Measurements from ENCODE around the gene STT3B.

The STT3B gene

DNA sequence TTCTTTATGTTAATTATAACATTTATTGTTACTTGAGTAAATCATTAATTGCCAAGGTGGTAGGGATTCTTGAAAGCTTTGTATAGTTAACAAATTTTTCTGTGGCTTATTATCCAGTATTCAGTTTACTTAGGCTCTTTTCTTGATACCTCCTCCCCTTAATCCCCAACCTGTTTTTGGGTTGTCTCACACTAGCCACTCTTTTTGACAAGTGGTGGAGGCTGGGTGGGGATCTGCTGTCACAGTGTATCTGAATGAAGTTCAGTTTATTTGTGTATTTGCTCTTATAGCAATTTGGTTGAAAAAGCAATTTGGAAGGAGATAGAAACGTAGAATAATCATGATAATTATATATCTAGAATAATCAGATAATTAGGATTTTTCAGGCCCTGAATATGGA is 43.8 kb downstream of the STT3B start:
- DNase-seq (ENCODE audit: low read depth): no peak
- TF ChIP-seq, protein P1, sequence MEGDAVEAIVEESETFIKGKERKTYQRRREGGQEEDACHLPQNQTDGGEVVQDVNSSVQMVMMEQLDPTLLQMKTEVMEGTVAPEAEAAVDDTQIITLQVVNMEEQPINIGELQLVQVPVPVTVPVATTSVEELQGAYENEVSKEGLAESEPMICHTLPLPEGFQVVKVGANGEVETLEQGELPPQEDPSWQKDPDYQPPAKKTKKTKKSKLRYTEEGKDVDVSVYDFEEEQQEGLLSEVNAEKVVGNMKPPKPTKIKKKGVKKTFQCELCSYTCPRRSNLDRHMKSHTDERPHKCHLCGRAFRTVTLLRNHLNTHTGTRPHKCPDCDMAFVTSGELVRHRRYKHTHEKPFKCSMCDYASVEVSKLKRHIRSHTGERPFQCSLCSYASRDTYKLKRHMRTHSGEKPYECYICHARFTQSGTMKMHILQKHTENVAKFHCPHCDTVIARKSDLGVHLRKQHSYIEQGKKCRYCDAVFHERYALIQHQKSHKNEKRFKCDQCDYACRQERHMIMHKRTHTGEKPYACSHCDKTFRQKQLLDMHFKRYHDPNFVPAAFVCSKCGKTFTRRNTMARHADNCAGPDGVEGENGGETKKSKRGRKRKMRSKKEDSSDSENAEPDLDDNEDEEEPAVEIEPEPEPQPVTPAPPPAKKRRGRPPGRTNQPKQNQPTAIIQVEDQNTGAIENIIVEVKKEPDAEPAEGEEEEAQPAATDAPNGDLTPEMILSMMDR (IDR thresholded peaks at IDR 0.05; ENCODE audit: control insufficient read depth, insufficient read depth, low read depth, low read length, missing control alignments): no peak
- H3K4me3 ChIP-seq (ENCODE audit: control insufficient read depth, low read depth, low read length): no peak overlapping the region

DNA sequence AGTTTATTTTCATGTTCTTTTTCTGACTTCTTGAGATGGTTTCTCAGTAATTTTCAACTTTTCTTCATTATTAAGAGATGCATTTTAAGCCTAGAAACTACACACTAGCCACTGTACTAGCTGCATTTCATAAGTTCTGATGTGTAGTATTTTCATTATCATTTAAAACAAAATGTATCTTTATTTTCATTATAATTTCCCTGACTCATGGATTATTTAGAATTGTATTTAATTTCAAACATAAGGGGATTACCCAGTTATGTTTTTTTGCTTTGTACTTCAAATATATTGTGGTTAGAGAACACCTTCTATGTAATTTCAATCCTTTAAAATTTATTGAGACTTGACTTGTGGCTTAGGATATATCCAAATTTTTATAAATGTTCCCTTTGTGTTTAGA is 44.5 kb downstream of the STT3B start:
- TF ChIP-seq, protein P1 (IDR thresholded peaks at IDR 0.05; ENCODE audit: control insufficient read depth, insufficient read depth, low read depth, low read length, missing control alignments): no peak
- DNase-seq (ENCODE audit: low read depth): no peak
- H3K4me3 ChIP-seq (ENCODE audit: control insufficient read depth, low read depth, low read length): no peak overlapping the region

DNA sequence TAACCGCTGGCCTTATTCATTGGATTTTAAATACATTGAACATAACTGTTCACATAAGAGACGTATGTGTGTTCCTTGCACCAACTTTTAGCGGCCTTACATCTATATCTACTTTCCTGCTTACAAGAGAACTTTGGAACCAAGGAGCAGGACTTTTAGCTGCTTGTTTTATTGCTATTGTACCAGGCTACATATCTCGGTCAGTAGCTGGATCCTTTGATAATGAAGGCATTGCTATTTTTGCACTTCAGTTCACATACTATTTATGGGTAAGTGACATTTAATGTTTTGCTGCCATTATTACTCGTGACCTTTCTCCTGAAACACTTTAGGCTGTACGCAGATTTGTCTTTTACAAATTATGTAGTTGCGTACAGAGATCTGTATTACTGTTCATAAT is 47.1 kb downstream of the STT3B start:
- TF ChIP-seq, protein P1 (IDR thresholded peaks at IDR 0.05; ENCODE audit: control insufficient read depth, insufficient read depth, low read depth, low read length, missing control alignments): no peak

DNA sequence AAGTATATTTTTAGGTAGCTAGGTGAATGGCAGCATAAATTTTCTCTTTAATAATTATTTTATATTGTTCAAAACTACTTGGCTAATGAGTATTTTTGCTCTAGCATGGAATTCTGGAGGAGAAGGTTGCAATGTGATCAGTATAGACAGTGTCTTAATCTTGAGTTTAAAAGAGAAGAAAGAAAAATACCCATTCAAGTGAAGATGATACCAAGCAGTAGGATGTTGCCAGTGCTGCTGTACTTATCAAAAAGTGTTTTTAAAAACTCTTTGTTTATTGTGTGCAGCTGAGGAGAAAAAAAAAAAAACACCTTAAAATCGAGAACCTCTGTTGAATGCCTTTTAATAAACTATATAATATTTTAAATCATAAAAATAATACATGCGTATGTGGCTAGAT is 47.9 kb downstream of the STT3B start:
- TF ChIP-seq, protein P1 (IDR thresholded peaks at IDR 0.05; ENCODE audit: control insufficient read depth, insufficient read depth, low read depth, low read length, missing control alignments): no peak

More for the DNA sequence above, 47.1 kb downstream of the STT3B start:
- H3K4me3 ChIP-seq (ENCODE audit: control insufficient read depth, low read depth, low read length): no peak overlapping the region
- no peak for DNase-seq (ENCODE audit: low read depth)

DNA sequence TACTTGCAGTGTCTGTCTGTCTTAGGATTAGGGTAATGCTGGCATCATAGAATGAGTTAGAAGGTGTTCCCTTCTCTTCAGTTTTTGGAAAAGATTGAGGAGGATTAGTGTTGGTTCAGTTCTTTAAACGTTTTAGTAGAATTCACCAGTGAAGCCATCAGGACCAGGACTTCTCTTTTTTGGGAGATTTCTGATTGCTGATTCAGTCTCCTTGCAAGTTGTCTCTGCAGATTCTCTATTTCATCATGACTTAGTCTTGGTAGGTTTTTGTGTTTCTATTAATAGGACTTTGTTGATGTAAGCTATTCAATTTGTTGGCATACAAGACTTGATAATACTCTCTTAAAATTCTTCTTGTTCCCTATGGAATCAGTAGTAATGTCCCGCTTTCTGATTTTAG is 48.9 kb downstream of the STT3B start:
- no peak for DNase-seq (ENCODE audit: low read depth)
- TF ChIP-seq, protein P1 (IDR thresholded peaks at IDR 0.05; ENCODE audit: control insufficient read depth, insufficient read depth, low read depth, low read length, missing control alignments): no peak
- H3K4me3 ChIP-seq (ENCODE audit: control insufficient read depth, low read depth, low read length): no peak overlapping the region

More for the DNA sequence above, 47.9 kb downstream of the STT3B start:
- H3K4me3 ChIP-seq (ENCODE audit: control insufficient read depth, low read depth, low read length): no peak overlapping the region
- DNase-seq (ENCODE audit: low read depth): no peak

DNA sequence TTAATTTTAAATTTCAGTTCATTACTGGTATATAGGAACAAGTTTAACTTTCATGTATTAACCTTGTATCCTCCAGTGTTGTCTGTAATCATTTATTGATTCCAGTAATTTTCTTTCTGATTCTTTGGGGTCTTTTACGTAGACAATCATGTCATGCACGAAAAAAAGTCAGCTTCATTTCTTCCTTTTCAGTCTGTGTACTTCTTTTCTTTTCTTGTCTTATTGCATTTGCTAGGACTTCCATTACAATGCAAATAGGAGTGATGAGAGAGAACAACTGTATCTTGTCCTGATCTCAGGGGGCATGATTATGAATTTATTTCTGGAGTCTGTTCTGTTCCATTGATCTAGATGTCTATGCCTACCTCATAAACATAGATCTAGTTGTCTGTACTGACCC is 56.5 kb downstream of the STT3B start:
- no peak overlapping the region for H3K4me3 ChIP-seq (ENCODE audit: control insufficient read depth, low read depth, low read length)
- TF ChIP-seq, protein P1 (IDR thresholded peaks at IDR 0.05; ENCODE audit: control insufficient read depth, insufficient read depth, low read depth, low read length, missing control alignments): no peak
- DNase-seq (ENCODE audit: low read depth): no peak

DNA sequence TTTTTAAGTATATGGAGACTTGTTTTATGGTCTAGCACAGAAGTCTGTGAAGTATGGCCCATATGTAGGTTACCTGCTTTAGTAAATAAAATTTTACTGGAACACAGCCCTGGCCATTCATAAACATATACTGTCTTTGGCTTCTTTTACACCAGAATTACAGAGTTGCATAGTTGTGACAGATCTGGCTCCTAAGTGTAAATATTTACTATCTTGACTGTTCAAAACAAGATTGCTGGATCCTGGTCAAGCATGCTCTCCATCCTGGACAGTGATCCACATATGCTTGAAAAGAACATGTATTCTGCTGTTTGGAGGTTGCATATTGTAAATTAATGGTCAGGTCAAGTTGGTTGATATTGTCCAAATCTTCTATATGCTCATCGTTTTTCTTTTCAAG is 57.9 kb downstream of the STT3B start:
- DNase-seq (ENCODE audit: low read depth): no peak
- H3K4me3 ChIP-seq (ENCODE audit: control insufficient read depth, low read depth, low read length): no peak overlapping the region
- TF ChIP-seq, protein P1 (IDR thresholded peaks at IDR 0.05; ENCODE audit: control insufficient read depth, insufficient read depth, low read depth, low read length, missing control alignments): no peak

Data from AG09309 (cell line).